Neuronal stem cell (in vitro differentiated cells): Measurements from ENCODE around the gene PSORS1C2.

ENCODE experiments used
- DNase-seq: peaks from one replicate; pipeline ENCODE4 v3.0.0-alpha.2; 2013; ENCODE audit warnings: low spot score
- H2AFZ ChIP-seq: one replicate; pipeline ENCODE4 v1.6.1; 2013; ENCODE audit warnings: mild to moderate bottlenecking, low read length, inconsistent platforms
- H2AK5ac ChIP-seq: 2 replicates; pipeline ENCODE4 v1.6.1; 2013; ENCODE audit warnings: low read depth, mild to moderate bottlenecking, inconsistent platforms, low read length, moderate library complexity, mixed read lengths
- H2BK120ac ChIP-seq: 2 replicates; pipeline ENCODE4 v1.6.1; 2013; ENCODE audit warnings: low read depth, mild to moderate bottlenecking, inconsistent platforms, low read length, moderate library complexity, mixed read lengths
- H2BK12ac ChIP-seq: one replicate; pipeline ENCODE4 v1.6.1; 2013; ENCODE audit warnings: low read length, inconsistent platforms
- H2BK15ac ChIP-seq: 2 replicates; pipeline ENCODE4 v1.6.1; 2013; ENCODE audit warnings: mild to moderate bottlenecking, low read length, inconsistent platforms, mixed read lengths
- H2BK5ac ChIP-seq: one replicate; pipeline ENCODE4 v1.6.1; 2013; ENCODE audit warnings: inconsistent platforms, mild to moderate bottlenecking, low read length, moderate library complexity
- H3K14ac ChIP-seq: one replicate; pipeline ENCODE4 v1.6.1; 2013; ENCODE audit warnings: low read length, inconsistent platforms
- H3K18ac ChIP-seq: 2 replicates; pipeline ENCODE4 v1.6.1; 2013; ENCODE audit warnings: low read length, inconsistent platforms
- H3K23ac ChIP-seq: 2 replicates; pipeline ENCODE4 v1.6.1; 2013; ENCODE audit warnings: low read depth, mild to moderate bottlenecking, mixed read lengths, low read length, inconsistent platforms; ENCODE audit not compliant: poor library complexity
- H3K27ac ChIP-seq: replicated peaks from 3 replicates; pipeline ENCODE4 v1.5.1; 2013; ENCODE audit warnings: low read length, inconsistent platforms
- H3K27me3 ChIP-seq, 3 experiments: 2 replicates each; pipeline ENCODE4 v1.6.1; 2013; ENCODE audit warnings: low read length in 3 of 3, mild to moderate bottlenecking in 2 of 3, inconsistent platforms in 1 of 3, low read depth in 1 of 3, mixed read lengths in 1 of 3, moderate library complexity in 1 of 3; ENCODE audit not compliant: control insufficient read depth in 3 of 3, insufficient read depth in 3 of 3
- H3K36me3 ChIP-seq, 2 donors: replicated peaks in 1 of 2; 2 replicates each; pipeline ENCODE4 v1.6.1; 2013; ENCODE audit warnings: low read length in 2 of 2; ENCODE audit not compliant: control insufficient read depth in 2 of 2, insufficient read depth in 2 of 2
- H3K4ac ChIP-seq: 2 replicates; pipeline ENCODE4 v1.6.1; 2013; ENCODE audit warnings: inconsistent platforms, mild to moderate bottlenecking, low read length, moderate library complexity
- H3K4me1 ChIP-seq, 2 donors: 1 replicate in 1 of 2; 2 replicates in 1 of 2; pipeline ENCODE4 v1.6.1; 2013; ENCODE audit warnings: low read length in 2 of 2, low read depth in 1 of 2; ENCODE audit not compliant: control insufficient read depth in 2 of 2, insufficient read depth in 1 of 2
- H3K4me2 ChIP-seq: one replicate; pipeline ENCODE4 v1.6.1; 2013; ENCODE audit warnings: mild to moderate bottlenecking, low read length, inconsistent platforms; ENCODE audit not compliant: insufficient read depth, poor library complexity, severe bottlenecking
- H3K4me3 ChIP-seq, 2 donors: 2 replicates each; pipeline ENCODE4 v1.5.1; 2013; ENCODE audit warnings: low read length in 2 of 2, mild to moderate bottlenecking in 2 of 2, inconsistent platforms in 1 of 2, moderate library complexity in 1 of 2
- H3K79me1 ChIP-seq: one replicate; pipeline ENCODE4 v1.6.1; 2013; ENCODE audit warnings: low read depth, mild to moderate bottlenecking, inconsistent platforms, low read length, moderate library complexity
- H3K9ac ChIP-seq: one replicate; pipeline ENCODE4 v1.6.1; 2013; ENCODE audit warnings: mild to moderate bottlenecking, low read depth, low read length, inconsistent platforms; ENCODE audit not compliant: poor library complexity
- H3K9me3 ChIP-seq, 2 donors: replicated peaks in 1 of 2; 2 replicates each; pipeline versions ENCODE3 to v1.6.1; 2013; ENCODE audit warnings: low read length in 2 of 2, mild to moderate bottlenecking in 2 of 2, inconsistent platforms in 1 of 2, low read depth in 1 of 2, mixed read lengths in 1 of 2, moderate library complexity in 1 of 2; ENCODE audit not compliant: control insufficient read depth in 2 of 2, insufficient read depth in 1 of 2
- H4K8ac ChIP-seq: one replicate; pipeline ENCODE4 v1.6.1; 2013; ENCODE audit warnings: low read depth, mild to moderate bottlenecking, inconsistent platforms, low read length, moderate library complexity
- H4K91ac ChIP-seq: one replicate; pipeline ENCODE4 v1.6.1; 2013; ENCODE audit warnings: low read length, low read depth, mild to moderate bottlenecking, inconsistent platforms; ENCODE audit not compliant: poor library complexity
- WGBS, 2 donors: extraction: QIAGEN DNeasy Blood & Tissue Kit; methylation state at CpG; one replicate each; pipeline ENCODE4 v1.1.7; 2013; ENCODE audit warnings: missing lambda C conversion rate in 2 of 2, mixed read lengths in 1 of 2; ENCODE audit not compliant: insufficient read length in 2 of 2, insufficient replicate concordance in 1 of 2; ENCODE audit errors: extremely low coverage in 2 of 2; 5-methylcytosine and 5-hydroxymethylcytosine counted together

The PSORS1C2 gene

DNA sequence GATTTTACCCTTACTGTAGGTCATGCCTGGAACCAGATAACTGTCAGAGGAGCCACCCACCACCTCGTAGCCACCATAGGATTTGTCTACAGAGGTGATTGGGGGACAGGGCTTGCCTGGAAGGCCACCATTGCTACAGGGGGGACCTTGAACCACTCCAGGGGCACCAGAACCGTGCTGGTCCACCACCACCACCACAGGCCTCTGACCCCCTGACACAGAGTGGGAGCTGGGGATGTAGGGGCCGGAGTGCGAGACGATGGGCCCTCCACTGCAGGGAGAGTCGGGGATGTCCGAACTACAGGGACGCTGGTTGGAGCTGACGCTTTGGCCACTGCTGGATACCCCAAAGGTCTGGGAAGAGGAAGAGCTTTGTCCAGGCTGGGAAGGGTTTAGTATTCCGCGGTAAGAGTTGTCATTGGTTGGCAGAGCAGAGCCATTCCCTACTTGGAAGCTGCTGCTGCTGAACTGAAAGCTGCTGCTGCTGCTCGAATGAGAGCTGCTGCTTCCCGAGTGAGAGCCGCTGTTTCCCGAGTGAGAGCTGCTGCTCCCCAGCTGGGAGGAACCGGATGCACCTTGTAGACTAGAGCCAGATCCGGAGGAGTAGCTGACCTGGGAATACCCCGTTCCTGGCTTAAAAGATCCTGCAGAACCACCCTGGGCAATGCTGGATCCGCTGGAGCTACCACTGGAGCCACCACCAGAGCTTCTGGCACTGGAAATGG is 22.0 kb downstream of the PSORS1C2 start:
- Histone ChIP-seq H3K27ac (no peak overlapping the region), H2AK5ac (no peak overlapping the region), H2BK5ac (no peak overlapping the region), H3K27me3 (peaks cover 0 to 38% (median 0%) of the 10 kb centered on the region in 3 experiments), H2AFZ (no peak overlapping the region), H3K4me2 (no peak overlapping the region), H3K9ac (no peak overlapping the region), H3K9me3 (no peaks in the 10 kb centered on the region), H2BK12ac (no peak overlapping the region), H4K91ac (no peak overlapping the region), H3K4me1 (peaks cover 0 to 9% of the 10 kb centered on the region in 2 donors), H3K18ac (peak overlapping the region; percentile 15), H3K79me1 (no peaks in the 10 kb centered on the region), H4K8ac (no peak overlapping the region), H2BK120ac (no peak overlapping the region), H3K14ac (no peak overlapping the region), H3K4ac (no peak overlapping the region), H3K23ac (no peak overlapping the region), H3K4me3 (no peak overlapping the region), H3K36me3 (no peaks in the 10 kb centered on the region), H2BK15ac (no peak overlapping the region)
- WGBS, 2 donors: no CpG with 5 or more reads among the region's 19 CpGs
- no peak for DNase-seq

DNA sequence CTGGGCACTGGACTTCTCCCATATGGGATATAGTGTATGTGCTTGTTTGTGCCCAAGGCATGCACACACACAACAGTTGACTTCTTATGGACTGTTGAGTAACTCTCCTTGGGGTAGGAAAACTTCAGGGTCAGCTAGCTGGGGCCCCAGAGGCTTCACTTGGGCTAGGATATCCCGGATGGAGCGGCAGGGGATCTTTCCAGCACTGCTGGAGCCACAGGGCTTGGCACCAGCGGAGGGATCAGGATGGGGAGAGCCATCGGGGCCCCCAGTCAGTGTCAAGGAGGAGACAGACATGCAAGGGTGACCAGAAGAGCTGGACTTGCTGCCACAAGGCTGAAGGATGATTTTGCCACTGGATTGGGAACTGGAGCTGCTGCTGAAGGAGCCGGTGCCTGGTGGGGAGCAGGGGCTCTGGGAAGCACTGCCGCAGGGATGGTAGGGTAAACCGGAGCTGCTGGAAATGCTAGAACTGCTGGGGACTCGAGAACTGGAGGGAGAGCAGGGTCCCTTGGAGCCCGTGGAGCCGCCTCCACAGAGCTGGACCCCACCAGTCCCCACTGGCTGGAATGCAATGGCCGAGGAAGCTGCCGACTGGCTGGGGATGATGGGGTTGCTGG is 22.8 kb downstream of the PSORS1C2 start:
- H2BK15ac ChIP-seq: no peak overlapping the region
- no peak overlapping the region for H2BK5ac ChIP-seq
- no peak overlapping the region for H3K27ac ChIP-seq
- peaks cover 0 to 44% (median 0%) of the 10 kb centered on the region in 3 experiments for H3K27me3 ChIP-seq
- H3K14ac ChIP-seq: no peak overlapping the region
- no peak for DNase-seq
- no peak overlapping the region for H3K4ac ChIP-seq
- peak overlapping the region; percentile 11 for H3K18ac ChIP-seq
- no peak overlapping the region for H4K91ac ChIP-seq
- no CpG with 5 or more reads among the region's 12 CpGs for WGBS, 2 donors
- peaks cover 0 to 10% of the 10 kb centered on the region in 2 donors for H3K4me1 ChIP-seq
- no peak overlapping the region for H2BK120ac ChIP-seq
- no peaks in the 10 kb centered on the region for H3K79me1 ChIP-seq
- no peak overlapping the region for H4K8ac ChIP-seq
- H2AFZ ChIP-seq: no peak overlapping the region
- no peak overlapping the region for H3K4me3 ChIP-seq
- no peaks in the 10 kb centered on the region for H3K9me3 ChIP-seq
- no peak overlapping the region for H3K4me2 ChIP-seq
- no peaks in the 10 kb centered on the region for H3K36me3 ChIP-seq
- peak overlapping the region; percentile 27 for H3K23ac ChIP-seq
- no peak overlapping the region for H2BK12ac ChIP-seq
- no peak overlapping the region for H3K9ac ChIP-seq
- no peak overlapping the region for H2AK5ac ChIP-seq

DNA sequence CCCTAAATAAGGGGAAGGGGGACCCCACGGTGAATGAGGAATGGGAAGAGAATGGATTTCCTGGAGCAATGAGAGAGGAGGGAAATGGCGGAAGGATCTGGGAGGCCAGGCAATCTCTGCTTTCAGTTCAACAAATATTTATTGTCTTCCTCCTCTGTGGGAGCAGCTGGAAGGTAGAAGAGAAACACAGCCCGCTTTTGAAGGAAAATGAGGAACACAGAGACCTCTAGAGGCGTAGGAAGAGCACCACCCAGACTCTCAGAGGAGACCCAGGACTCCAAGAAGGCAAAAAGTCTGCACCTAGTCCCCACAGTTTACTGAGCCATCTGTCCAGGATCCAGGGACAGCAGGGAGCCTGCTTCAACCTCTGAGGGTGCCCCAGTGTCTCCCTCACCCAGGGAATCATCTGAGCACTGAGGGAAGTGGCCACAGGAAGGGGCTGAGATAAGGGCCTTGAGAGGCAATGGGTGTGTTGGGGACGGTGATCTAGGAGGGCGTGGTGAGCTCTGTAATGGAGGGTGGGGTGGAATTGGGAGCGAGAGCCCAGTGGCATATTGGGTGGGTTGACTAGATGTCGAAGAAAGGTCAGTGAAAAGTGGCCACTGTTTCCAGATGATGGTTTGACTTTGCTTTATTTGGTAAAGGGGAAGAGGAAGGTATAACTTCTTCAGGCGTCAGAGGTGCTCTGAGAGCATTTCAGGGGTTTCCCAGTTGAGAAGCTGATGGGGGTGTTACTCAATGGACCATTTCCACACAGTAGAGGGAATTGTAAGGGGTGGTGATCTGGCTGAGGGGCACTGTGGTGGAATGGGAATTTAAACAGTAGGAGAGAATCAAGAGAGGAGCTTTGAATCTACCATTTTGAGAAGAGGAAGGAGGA is 23.7 kb downstream of the PSORS1C2 start:
- no peak overlapping the region for H2AK5ac ChIP-seq
- H3K18ac ChIP-seq: no peak overlapping the region
- H3K4ac ChIP-seq: no peak overlapping the region
- WGBS, 2 donors: no CpG with 5 or more reads among the region's 9 CpGs
- H2BK15ac ChIP-seq: no peak overlapping the region
- no peak overlapping the region for H4K8ac ChIP-seq
- H3K23ac ChIP-seq: no peak overlapping the region
- peak overlapping the region; percentile 18 for H2AFZ ChIP-seq
- H3K9me3 ChIP-seq: peaks cover 0 to 2% of the 10 kb centered on the region in 2 donors
- H3K36me3 ChIP-seq: no peaks in the 10 kb centered on the region
- H3K27me3 ChIP-seq: peaks cover 0 to 50% (median 0%) of the 10 kb centered on the region in 3 experiments
- peak overlapping the region in 1 of 2 donors; percentile 58 for H3K4me3 ChIP-seq
- H2BK5ac ChIP-seq: no peak overlapping the region
- peak overlapping the region; percentile 15 for H3K9ac ChIP-seq
- no peak overlapping the region for H3K27ac ChIP-seq
- H2BK12ac ChIP-seq: no peak overlapping the region
- no peak overlapping the region for H3K14ac ChIP-seq
- no peak overlapping the region for H3K4me2 ChIP-seq
- H3K4me1 ChIP-seq: peaks cover 0 to 15% of the 10 kb centered on the region in 2 donors
- H2BK120ac ChIP-seq: no peak overlapping the region
- no peaks in the 10 kb centered on the region for H3K79me1 ChIP-seq
- DNase-seq: no peak
- H4K91ac ChIP-seq: peak overlapping the region; percentile 49

DNA sequence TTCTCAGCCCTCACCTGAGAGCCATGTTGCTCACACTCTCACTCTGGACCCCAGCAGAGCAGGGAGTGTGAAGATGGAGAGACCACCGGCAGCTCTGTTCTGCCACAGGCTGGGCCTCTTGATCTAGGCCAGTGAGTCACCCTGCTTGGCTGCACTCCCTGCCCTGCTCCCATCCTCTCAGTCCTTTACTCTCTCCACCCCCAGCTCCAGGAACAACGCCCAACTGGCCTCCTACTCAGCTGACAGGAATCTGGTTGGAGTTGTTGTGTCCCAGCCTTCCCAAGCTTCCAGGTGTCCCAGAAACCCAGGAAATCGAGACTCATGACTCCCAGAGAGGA is 24.4 kb downstream of the PSORS1C2 start, which contains the start of gene PSORS1C1:
PSORS1C1 (plus strand) TSS at position 260 of the 338 bp plus-strand sequence. CDS start 14,833 bp downstream, outside the sequence.
- H3K4me3 ChIP-seq: peak within 1 kb of the TSS in 1 of 2 donors; percentile 58

More for the DNA sequence above, 24.4 kb downstream of the PSORS1C2 start, which contains the start of gene PSORS1C1:
- peak within 1 kb of the TSS; percentile 18 for H2AFZ ChIP-seq
- H3K27ac ChIP-seq: no peak within 1 kb of the TSS
- no peaks in the 10 kb centered on the region for H3K36me3 ChIP-seq
- no CpG with 5 or more reads among the region's 3 CpGs for WGBS, 2 donors
- no peak within 1 kb of the TSS for H3K4ac ChIP-seq
- H3K18ac ChIP-seq: peak within 1 kb of the TSS; percentile 61
- H3K4me2 ChIP-seq: no peak within 1 kb of the TSS
- H3K27me3 ChIP-seq: peaks cover 0 to 55% (median 0%) of the 10 kb centered on the region in 3 experiments
- peak within 1 kb of the TSS; percentile 49 for H4K91ac ChIP-seq
- DNase-seq: no peak
- peaks cover 0 to 2% of the 10 kb centered on the region in 2 donors for H3K9me3 ChIP-seq
- H4K8ac ChIP-seq: no peak within 1 kb of the TSS
- no peak within 1 kb of the TSS for H2AK5ac ChIP-seq
- H3K79me1 ChIP-seq: no peaks in the 10 kb centered on the region
- H3K23ac ChIP-seq: no peak within 1 kb of the TSS
- no peak within 1 kb of the TSS for H3K14ac ChIP-seq
- peak within 1 kb of the TSS; percentile 15 for H3K9ac ChIP-seq
- H2BK12ac ChIP-seq: no peak within 1 kb of the TSS
- peaks cover 0 to 15% of the 10 kb centered on the region in 2 donors for H3K4me1 ChIP-seq
- no peak within 1 kb of the TSS for H2BK120ac ChIP-seq
- no peak within 1 kb of the TSS for H2BK15ac ChIP-seq
- no peak within 1 kb of the TSS for H2BK5ac ChIP-seq
